HL-60 (cell line): Measurements from ENCODE around the gene STAT5B.

Experiments used
- DNase-seq, 2 experiments: peaks; one replicate each; pipeline ENCODE4 v3.0.0-alpha.2; 2010 to 2020; ENCODE audit warnings: low read depth in 1 of 2, low spot score in 1 of 2
- H3K27ac ChIP-seq: fragments of 250-450 bp; sonication (Bioruptor Pico); replicated peaks from 2 replicates; pipeline ENCODE4 v1.5.1; 2020; ENCODE audit warnings: mild to moderate bottlenecking, moderate library complexity
- H3K27me3 ChIP-seq: fragments of 250-450 bp; sonication (Bioruptor Pico); 2 replicates; pipeline ENCODE4 v1.5.1; 2021; ENCODE audit warnings: mild to moderate bottlenecking, moderate library complexity; ENCODE audit not compliant: insufficient read depth, poor library complexity, severe bottlenecking
- H3K4me3 ChIP-seq: replicated peaks from 2 replicates; pipeline ENCODE4 v1.5.1; 2011; ENCODE audit warnings: mild to moderate bottlenecking, control low read depth, low read length; ENCODE audit not compliant: insufficient read depth
- CTCF ChIP-seq: IDR thresholded peaks from one replicate; pipeline ENCODE4 v1.5.1; 2011; ENCODE audit warnings: low read length, control low read depth, inconsistent platforms; ENCODE audit not compliant: insufficient read depth
- GABPA ChIP-seq: IDR thresholded peaks from 2 replicates; pipeline ENCODE4 v1.6.1; 2012; ENCODE audit warnings: low read depth
- POLR2AphosphoS5 ChIP-seq: IDR thresholded peaks from 2 replicates; pipeline ENCODE4 v1.6.1; 2012; ENCODE audit warnings: low read depth
- REST ChIP-seq: IDR thresholded peaks from 2 replicates; pipeline ENCODE4 v1.6.1; 2012; ENCODE audit warnings: low read depth; ENCODE audit not compliant: insufficient replicate concordance
- SPI1 ChIP-seq: IDR thresholded peaks from 2 replicates; pipeline ENCODE4 v1.6.1; 2012; ENCODE audit warnings: low read depth, mild to moderate bottlenecking, borderline replicate concordance

The STAT5B gene

GRCh38 chr17:42233994-42234393 lies 42.2 kb downstream of the STAT5B start:
- TF ChIP-seq CTCF (no peak), SPI1 (no peak), REST (no peak), POLR2AphosphoS5 (no peak), GABPA (no peak)
- DNase-seq: no peak
- Histone ChIP-seq H3K27me3 (no peaks in the 10 kb centered on the region), H3K4me3 (no peak overlapping the region), H3K27ac (no peak overlapping the region)

- Histone ChIP-seq H3K27me3 (no peaks in the 10 kb centered on the region), H3K27ac (no peak overlapping the region), H3K4me3 (no peak overlapping the region)
- TF ChIP-seq POLR2AphosphoS5 (no peak), REST (no peak), CTCF (no peak), GABPA (no peak), SPI1 (no peak)
- no peak for DNase-seq
These were observed 43.0 kb downstream of the STAT5B start for GRCh38 chr17:42233156-42233555.

GRCh38 chr17:42230225-42230624 lies 46.0 kb downstream of the STAT5B start:
- Histone ChIP-seq H3K27me3 (no peaks in the 10 kb centered on the region), H3K27ac (no peak overlapping the region), H3K4me3 (no peak overlapping the region)
- no peak for TF ChIP-seq REST
- no peak for TF ChIP-seq CTCF
- no peak for TF ChIP-seq POLR2AphosphoS5
- no peak for TF ChIP-seq GABPA
- no peak for TF ChIP-seq SPI1
- no peak for DNase-seq
